ENCODE data around the gene CTDSP1. TPM values are rescaled to one million over a fixed set of nuclear protein-coding genes. Genes with fewer than 3 reads are reported as not detected.

The CTDSP1 gene
- total RNA-seq, 1 donor from 2014 or later: 100 TPM

DNA sequence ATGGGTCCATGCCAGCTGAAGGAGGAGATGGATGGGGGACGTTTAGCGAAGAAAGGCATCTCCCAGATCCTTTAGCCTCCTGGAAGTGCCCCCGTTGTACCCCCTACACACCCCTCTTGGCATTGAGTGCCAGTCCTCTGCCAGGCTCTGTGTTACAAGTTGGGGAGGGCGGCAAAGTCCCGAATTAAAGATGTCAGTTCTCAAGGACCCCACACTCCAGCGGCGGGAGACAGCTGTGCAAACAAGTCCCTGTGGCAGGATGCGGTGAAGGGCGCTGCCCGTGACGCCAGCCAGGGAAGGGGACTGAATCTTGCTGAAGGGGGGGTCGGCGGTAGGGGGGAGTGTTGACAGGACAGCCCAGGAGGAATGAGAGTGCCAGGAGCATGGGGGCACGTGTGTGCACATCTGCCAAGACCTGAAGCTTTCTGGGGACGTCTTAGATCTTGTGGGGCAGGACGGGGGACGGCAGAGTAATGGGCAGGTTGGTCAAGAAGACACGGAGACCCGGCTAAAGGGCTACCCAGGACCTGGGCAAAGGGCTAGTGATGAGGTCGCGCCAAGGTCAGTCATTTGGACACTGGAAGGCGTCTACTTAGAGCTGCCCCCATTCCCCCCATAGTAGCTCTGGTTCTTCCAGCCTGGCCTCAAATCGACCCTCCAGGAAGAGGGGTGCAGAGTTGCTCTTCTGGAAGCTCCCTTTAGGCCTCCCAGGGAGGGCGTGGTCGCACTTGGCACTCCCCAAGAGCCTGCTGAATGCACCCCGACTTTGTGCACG is 2.8 kb upstream of the CTDSP1 start:
- DNase-seq (ENCODE audit: low spot score): peak; percentile 93
- intact Hi-C loops (cut with DNase I): loop anchor here (1.0 to 5.0 kb wide), 5 partner anchors 9 to 170 kb away; partner anchors contain the start of genes AAMP, CNOT9, PNKD and USP37

DNA sequence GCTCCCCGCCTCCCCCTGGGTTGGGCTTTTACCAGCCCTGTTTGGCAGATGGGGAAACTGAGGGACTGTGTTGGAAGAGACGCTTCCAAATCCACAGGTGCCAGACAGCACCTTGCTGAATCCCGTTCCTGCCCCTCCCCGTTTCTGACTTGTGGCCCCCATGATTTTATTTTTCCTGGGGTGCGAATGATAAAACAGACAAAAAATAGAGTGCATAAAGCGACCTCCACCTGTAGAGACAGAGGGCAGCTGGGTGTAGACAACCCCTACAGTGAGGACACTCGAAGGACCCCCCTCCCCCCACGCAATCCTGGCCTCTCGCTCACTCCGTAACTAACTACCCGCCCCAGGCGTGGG is 2.2 kb upstream of the CTDSP1 start:
- no peak for DNase-seq (ENCODE audit: low spot score)
- intact Hi-C loops (cut with DNase I): loop anchor here (2.0 to 5.0 kb wide), 3 partner anchors 75 to 170 kb away; partner anchors contain the start of genes AAMP, CNOT9, PNKD and USP37

DNA sequence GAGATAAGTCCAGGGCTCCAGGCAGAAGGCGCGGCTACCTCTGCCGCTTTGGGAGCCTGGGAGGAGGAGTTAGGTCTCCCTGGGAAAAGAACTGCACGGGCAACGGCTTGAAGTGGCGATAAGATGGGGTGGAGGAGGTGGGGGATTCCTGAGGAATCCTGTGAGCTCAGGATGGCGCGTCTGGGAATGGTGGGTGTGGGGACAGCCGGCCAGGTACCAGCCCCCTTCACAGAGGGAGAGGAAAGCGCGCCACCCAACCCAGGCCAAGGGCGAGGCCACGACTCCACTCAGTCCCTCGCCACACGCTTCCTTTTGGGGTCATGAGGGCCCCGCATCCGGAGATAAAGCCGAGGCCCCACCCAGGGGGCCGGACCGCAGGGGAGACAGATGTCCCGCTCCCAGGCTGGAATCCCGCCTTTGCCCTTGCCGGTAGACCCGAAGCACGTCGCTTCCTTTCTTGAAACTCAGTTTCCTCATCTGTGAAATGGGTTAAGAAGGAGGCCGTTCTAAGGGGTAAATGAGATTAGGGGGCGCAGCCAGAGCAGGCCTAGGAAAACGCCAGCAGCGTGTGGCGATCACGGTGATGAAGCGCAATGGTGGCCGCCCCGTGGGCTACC is 1.7 kb upstream of the CTDSP1 start:
- intact Hi-C loops (cut with DNase I): loop anchor here (1.0 to 5.0 kb wide), 4 partner anchors 75 to 181 kb away; partner anchors contain the start of genes AAMP, ARPC2, CNOT9 and PNKD
- DNase-seq (ENCODE audit: low spot score): peak; percentile 91

DNA sequence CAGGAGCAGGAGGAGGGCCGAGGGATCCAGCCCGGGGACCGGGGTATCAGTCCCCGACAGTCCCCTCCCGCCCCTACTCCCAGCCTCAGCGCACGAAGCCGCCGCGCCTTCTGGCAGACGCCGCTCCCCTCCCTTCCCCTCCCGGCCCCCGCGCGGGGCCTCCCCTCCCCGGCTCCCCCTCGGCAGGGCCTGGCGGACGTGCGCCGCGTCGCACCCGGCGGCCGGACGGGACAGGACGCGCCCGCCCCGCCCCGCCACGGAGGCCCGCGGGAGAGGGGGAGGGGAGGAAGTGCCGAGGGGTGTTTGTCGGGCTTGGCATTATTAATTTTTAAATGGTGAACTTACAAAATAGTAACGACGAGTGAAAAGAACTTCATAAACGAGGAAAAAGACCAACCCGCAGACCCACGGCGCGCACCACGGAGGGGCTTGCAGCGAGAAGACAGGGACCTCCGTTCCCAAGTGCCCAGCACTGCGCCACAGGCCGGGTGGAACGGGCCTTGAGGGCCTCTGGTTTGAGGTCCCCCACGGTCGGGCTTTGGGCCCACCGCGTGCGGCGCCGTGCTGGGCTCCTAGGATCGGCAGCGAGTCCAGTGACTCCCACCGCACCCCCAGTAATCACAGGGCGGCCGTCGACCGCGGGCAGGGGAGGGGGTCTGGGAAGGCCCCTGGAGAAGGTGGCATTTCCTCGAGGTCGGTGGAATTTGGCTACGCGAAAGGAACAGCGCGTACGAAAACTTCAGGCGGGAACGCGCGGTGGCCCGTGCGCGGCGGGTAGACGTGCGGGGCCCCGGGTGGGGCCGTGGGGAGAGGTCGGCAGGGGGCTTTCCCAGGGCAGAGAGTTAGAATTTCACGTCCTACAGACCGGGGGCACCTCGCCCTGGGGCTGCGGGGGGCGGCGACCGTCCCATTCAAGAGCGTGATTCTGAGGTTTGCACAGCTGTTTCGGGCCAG is 954 bp upstream of the CTDSP1 start:
- DNase-seq (ENCODE audit: low spot score): peak; percentile 94
- intact Hi-C loops (cut with DNase I): loop anchor here (1.0 to 5.0 kb wide), 3 partner anchors 126 to 181 kb away; partner anchors contain the start of genes AAMP, ARPC2, CNOT9 and PNKD

DNA sequence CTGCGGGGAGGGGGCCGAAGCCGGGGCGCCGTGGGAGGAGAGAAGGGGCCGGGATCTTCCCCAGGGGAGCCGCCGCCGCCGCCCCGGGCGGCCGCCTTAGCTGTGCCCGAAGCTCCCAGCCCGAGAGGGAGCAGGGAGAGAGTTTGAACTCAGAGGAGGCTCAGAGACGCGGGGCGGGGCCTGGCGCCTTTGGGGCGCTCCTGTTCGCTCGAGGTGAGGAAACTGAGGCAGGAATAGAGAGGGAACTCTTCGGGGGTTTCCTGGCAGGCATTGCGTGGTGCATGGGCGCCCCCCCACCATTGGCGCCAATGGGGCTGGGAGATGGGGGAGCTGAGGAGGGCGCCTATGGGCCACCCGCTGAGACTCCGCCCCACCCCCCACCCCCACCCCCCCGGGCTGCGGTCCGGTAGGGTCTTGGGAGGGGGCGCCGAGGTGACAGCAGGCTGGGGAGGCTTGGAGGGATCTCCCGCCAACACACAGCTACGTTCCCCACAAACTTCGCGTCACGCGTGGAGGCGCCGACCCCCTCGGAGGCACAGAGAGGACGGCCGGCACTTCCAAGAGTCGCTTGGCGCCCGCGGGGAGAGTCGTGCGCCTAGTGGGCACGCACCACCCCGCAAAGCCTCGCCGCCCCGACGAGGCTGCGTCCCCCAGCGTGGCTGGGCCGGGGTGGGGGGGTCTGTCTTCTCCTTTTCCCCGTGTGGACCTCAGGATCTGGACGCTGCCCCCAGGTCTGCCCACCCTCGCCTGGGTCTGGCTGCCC is 680 bp downstream of the CTDSP1 start:
- no peak for DNase-seq (ENCODE audit: low spot score)
- intact Hi-C loops (cut with DNase I): loop anchor here (10.0 kb wide), 1 partner anchor 254 kb away; the partner anchor contains the start of genes BCS1L and ZNF142

DNA sequence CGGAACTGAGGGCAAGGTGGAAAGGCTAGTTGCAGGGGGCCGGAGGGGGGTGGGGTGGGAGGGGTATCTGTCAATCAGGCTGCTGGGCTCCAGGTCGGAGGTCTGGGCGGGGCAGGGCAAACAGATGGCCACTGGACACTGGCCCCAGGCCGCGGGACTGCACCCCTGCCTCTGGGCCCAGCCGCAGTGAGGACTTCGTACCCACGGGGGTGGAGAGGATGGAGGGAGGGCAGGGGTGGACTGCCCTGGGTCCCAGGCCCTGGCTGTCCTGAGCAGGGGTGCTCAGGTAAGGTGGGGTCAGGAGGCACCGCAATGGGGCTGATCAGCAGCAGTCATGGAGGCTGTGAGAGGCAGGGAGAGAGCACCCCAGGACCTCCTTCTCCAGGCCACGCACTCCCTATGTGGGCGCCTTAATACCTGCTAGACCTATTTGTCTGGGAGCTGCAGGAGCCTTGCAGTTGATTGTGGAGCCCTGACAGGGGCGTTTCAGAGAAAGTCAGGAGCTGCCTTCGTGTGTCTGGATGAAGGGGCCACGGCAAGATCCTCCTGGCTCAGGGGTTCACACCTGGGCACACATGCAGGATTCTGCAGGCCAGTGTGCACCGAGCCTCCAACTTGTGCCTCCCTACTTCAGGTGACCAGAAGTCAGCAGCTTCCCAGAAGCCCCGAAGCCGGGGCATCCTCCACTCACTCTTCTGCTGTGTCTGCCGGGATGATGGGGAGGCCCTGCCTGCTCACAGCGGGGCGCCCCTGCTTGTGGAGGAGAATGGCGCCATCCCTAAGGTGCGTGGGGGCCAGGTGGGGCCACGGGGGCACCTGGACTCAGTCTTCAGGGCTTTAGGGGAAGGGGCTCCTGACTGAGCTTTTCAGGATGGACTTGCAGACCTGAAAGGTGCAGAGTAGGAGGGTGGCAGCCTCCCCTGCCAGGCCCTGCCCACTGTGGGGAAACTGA is 1.5 kb downstream of the CTDSP1 start:
- intact Hi-C loops (cut with DNase I): loop anchor here (10.0 kb wide), 1 partner anchor 254 kb away; the partner anchor contains the start of genes BCS1L and ZNF142
- no peak for DNase-seq (ENCODE audit: low spot score)

DNA sequence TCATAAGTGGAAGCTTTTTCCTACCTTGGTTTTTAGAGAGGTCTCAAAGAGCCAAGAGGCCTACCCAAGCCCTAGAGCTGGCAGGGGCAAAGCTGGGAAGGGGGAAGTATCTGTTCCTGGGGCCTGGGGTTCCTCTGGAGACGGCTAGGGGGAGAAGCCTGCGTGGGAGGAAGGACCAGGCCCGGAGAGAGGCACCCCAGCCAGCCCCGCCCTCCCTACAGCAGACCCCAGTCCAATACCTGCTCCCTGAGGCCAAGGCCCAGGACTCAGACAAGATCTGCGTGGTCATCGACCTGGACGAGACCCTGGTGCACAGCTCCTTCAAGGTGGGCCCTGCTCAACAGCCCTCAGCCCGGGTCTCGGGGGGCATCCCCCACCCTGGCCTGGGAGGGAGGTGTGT is 2.2 kb downstream of the CTDSP1 start:
- intact Hi-C loops (cut with DNase I): loop anchor here (10.0 kb wide), 1 partner anchor 253 kb away; the partner anchor contains the start of genes BCS1L and ZNF142
- no peak for DNase-seq (ENCODE audit: low spot score)

DNA sequence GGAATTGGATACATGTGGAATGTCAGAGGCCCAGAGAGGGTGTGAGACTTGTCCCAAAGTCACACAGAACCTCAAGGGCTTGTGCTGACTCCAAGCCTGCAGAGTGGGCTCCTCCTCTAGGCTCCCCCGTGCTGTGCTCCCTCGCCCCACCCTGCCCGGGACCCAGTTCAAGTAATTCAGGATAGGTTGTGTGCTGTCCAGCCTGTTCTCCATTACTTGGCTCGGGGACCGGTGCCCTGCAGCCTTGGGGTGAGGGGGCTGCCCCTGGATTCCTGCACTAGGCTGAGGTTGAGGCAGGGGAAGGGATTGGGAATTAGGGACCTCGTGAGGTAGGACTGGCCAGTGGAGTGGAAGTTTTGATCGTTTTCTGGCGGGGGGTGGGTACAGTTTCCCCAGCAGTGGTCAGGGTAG is 2.8 kb downstream of the CTDSP1 start:
- DNase-seq (ENCODE audit: low spot score): no peak
- intact Hi-C loops (cut with DNase I): loop anchor here (10.0 kb wide), 1 partner anchor 252 kb away; the partner anchor contains the start of genes BCS1L and ZNF142

DNA sequence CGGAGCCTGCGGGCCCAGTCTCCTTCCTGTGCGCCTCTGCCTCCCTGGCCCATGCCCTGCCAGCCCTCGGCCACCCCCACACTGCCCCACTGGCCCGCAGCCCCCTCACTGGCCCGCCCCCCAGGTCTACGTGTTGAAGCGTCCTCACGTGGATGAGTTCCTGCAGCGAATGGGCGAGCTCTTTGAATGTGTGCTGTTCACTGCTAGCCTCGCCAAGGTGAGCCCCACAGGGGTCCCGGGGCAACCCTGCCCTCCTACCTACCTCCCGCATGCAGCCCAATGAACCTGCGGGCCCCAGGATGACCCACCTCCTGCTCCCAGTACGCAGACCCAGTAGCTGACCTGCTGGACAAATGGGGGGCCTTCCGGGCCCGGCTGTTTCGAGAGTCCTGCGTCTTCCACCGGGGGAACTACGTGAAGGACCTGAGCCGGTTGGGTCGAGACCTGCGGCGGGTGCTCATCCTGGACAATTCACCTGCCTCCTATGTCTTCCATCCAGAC is 3.3 kb downstream of the CTDSP1 start:
- intact Hi-C loops (cut with DNase I): loop anchor here (10.0 kb wide), 1 partner anchor 252 kb away; the partner anchor contains the start of genes BCS1L and ZNF142

DNA sequence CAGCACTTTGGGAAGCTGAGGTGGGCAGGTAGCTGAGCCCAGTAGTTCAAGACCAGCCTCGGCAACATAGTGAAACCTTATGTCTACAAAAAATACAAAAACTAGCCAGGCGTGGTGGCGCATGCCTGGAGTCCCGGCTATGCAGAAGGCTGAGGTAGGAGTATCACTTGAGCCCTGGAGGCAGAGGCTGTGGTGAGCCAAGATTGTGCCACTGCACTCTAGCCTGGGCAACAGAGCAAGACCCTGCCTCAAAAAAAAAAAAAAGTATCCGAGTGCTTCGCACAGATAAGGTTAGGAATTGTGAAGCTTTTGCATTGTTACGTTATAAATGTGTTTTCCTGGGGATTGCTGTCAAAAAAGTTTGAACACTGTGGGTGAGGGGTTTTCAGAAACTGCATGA is 4.1 kb downstream of the CTDSP1 start:
- intact Hi-C loops (cut with DNase I): loop anchor here (10.0 kb wide), 1 partner anchor 251 kb away; the partner anchor contains the start of genes BCS1L and ZNF142
- DNase-seq (ENCODE audit: low spot score): no peak

More for the DNA sequence above, 3.3 kb downstream of the CTDSP1 start:
- no peak for DNase-seq (ENCODE audit: low spot score)

DNA sequence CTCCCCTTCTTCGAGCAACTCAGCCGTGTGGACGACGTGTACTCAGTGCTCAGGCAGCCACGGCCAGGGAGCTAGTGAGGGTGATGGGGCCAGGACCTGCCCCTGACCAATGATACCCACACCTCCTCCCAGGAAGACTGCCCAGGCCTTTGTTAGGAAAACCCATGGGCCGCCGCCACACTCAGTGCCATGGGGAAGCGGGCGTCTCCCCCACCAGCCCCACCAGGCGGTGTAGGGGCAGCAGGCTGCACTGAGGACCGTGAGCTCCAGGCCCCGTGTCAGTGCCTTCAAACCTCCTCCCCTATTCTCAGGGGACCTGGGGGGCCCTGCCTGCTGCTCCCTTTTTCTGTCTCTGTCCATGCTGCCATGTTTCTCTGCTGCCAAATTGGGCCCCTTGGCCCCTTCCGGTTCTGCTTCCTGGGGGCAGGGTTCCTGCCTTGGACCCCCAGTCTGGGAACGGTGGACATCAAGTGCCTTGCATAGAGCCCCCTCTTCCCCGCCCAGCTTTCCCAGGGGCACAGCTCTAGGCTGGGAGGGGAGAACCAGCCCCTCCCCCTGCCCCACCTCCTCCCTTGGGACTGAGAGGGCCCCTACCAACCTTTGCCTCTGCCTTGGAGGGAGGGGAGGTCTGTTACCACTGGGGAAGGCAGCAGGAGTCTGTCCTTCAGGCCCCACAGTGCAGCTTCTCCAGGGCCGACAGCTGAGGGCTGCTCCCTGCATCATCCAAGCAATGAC is 4.8 kb downstream of the CTDSP1 start:
- no peak for DNase-seq (ENCODE audit: low spot score)
- intact Hi-C loops (cut with DNase I): loop anchor here (10.0 kb wide), 1 partner anchor 250 kb away; the partner anchor contains the start of genes BCS1L and ZNF142

DNA sequence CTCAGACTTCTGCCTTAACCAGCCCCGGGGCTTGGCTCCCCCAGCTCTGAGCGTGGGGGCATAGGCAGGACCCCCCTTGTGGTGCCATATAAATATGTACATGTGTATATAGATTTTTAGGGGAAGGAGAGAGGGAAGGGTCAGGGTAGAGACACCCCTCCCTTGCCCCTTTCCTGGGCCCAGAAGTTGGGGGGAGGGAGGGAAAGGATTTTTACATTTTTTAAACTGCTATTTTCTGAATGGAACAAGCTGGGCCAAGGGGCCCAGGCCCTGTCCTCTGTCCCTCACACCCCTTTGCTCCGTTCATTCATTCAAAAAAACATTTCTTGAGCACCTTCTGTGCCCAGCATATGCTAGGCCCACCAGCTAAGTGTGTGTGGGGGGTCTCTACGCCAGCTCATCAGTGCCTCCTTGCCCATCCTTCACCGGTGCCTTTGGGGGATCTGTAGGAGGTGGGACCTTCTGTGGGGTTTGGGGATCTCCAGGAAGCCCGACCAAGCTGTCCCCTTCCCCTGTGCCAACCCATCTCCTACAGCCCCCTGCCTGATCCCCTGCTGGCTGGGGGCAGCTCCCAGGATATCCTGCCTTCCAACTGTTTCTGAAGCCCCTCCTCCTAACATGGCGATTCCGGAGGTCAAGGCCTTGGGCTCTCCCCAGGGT is 5.5 kb downstream of the CTDSP1 start:
- DNase-seq (ENCODE audit: low spot score): no peak
- intact Hi-C loops (cut with DNase I): loop anchor here (10.0 kb wide), 1 partner anchor 250 kb away; the partner anchor contains the start of genes BCS1L and ZNF142

DNA sequence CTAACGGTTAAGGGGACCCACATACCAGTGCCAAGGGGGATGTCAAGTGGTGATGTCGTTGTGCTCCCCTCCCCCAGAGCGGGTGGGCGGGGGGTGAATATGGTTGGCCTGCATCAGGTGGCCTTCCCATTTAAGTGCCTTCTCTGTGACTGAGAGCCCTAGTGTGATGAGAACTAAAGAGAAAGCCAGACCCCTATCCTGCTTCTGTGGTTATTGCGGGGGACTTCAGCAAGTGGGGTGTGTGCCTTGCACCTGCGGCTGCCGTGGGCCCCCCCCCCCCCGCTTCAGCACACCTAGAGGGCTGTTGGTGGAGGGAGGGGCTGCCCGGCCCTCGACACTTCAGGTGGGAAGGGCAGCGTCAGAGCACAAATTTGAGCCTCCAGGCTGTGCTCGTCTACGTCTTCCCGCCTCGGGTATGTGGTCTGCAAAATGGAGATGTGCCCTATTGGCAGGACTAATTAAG is 6.1 kb downstream of the CTDSP1 start:
- no peak for DNase-seq (ENCODE audit: low spot score)
- intact Hi-C loops (cut with DNase I): loop anchor here (1.0 to 10.0 kb wide), 3 partner anchors 9 to 249 kb away; partner anchors contain the start of genes BCS1L and ZNF142

DNA sequence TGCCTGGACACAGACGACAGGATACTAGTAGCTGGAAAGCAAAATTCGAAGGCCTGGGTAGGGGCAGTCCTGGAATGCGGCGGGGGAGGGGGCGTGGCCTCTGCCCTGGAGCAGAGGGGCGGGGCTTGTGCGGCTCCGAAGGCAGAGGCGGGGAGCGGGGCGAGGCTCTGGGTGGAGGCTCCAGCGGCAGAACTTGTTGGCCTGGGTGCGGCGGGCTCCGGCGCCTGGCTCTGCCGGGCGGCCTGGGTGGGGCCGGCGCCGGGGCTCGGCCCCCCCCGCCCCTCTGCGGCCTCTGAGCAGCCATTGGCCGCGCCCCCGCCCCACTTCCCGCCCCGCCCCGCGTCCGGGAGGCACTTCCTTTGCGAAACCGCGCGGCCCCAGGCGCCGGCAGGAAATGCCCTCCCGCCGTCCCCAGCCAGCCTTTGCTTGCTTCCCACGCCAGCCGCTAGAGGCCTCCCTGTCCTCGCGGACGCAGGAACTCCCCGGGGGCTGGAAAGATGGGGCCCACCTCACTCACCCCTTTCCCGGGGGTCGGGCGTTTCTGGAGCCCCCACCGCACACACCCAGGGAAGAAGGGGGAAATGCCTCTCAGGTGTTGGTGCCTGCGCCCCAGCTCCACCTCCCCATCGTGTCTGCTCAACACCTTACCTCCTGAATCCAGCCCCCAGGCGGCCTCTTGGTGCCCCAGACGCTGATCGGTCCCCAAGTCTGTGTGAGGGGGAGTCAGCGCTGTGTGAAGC is 6.7 kb downstream of the CTDSP1 start:
- peak; percentile 99 for DNase-seq (ENCODE audit: low spot score)
- intact Hi-C loops (cut with DNase I): loop anchor here (1.0 to 10.0 kb wide), 3 partner anchors 10 to 248 kb away; partner anchors contain the start of genes BCS1L and ZNF142

All from cardiac septum (tissue), 1 donor.